GM12878 (cell line): ENCODE results near the gene BFSP1. TPM values are rescaled to one million over a fixed set of nuclear protein-coding genes. Genes with fewer than 3 reads are reported as not detected.

Experiments used
- ATAC-seq: fragments of 200-7000 bp; cut with Tn5 transposase; 3 replicates; pipeline ENCODE4 v1.9.1; 2020; ENCODE audit warnings: mild to moderate bottlenecking, moderate library complexity
- BruUV-seq: library from RNA; stranded (reverse); fragments of 400-500 nt; replicated peaks from 2 replicates; lab custom pipeline; 2021; lab: Mats Ljungman, UMichigan
- CTCF ChIA-PET: fragments of 300-600 bp; sonication (Branson Sonifier 250); formaldehyde crosslinking; extraction: SDS; loops from one replicate; lab custom pipeline; 2021; ENCODE audit warnings: inconsistent platforms; lab: Yijun Ruan, JAX
- POLR2A ChIA-PET: fragments of 350-600 bp; formaldehyde crosslinking; extraction: SDS; loops from one replicate; lab custom pipeline; 2021; ENCODE audit warnings: inconsistent platforms; lab: Charles Lee
- RAD21 ChIA-PET: fragments of 300-600 bp; sonication (Branson Sonifier 250); formaldehyde crosslinking; loops from one replicate; lab custom pipeline; 2023; ENCODE audit warnings: antibody characterized with exemption; ENCODE audit not compliant: unreplicated experiment; lab: Charles Lee
- SMC1A ChIA-PET: fragments of 300-600 bp; sonication (Branson Sonifier 250); formaldehyde crosslinking; loops from one replicate; lab custom pipeline; 2023; ENCODE audit not compliant: unreplicated experiment, uncharacterized antibody; lab: Charles Lee
- DNase-seq: peaks from one replicate; pipeline ENCODE4 v3.0.0-alpha.2; 2011; ENCODE audit warnings: low read depth, low spot score
- FAIRE-seq: peaks from 3 replicates; lab custom pipeline; 2011; peaks lifted over from hg19 to GRCh38; lab: Jason Lieb, UNC
- H2AFZ ChIP-seq: 2 replicates; pipeline ENCODE4 v1.6.0; 2011; ENCODE audit warnings: low read depth, low read length, control low read depth; ENCODE audit not compliant: control insufficient read depth
- H3K27ac ChIP-seq: 2 replicates; pipeline ENCODE4 v1.5.1; 2011; ENCODE audit warnings: control low read depth; ENCODE audit not compliant: control insufficient read depth, insufficient read depth
- H3K27me3 ChIP-seq, 2 experiments: replicated peaks in 1 of 2; 2 replicates each; pipeline versions ENCODE4 v1.6.0 to v1.6.1; 2011; ENCODE audit warnings: low read length in 1 of 2; ENCODE audit not compliant: control insufficient read depth in 2 of 2, insufficient read depth in 2 of 2
- H3K36me3 ChIP-seq, 2 experiments: 2 replicates each; pipeline ENCODE4 v1.5.1; 2011; ENCODE audit warnings: low read length in 1 of 2; ENCODE audit not compliant: control insufficient read depth in 2 of 2, insufficient read depth in 2 of 2
- H3K4me1 ChIP-seq: 2 replicates; pipeline ENCODE4 v1.6.1; 2011; ENCODE audit warnings: mild to moderate bottlenecking, low read length, moderate library complexity, mixed read lengths; ENCODE audit not compliant: control insufficient read depth, insufficient read depth
- H3K4me2 ChIP-seq: 2 replicates; pipeline ENCODE4 v1.6.0; 2011; ENCODE audit warnings: control low read depth; ENCODE audit not compliant: control insufficient read depth, insufficient read depth
- H3K4me3 ChIP-seq: fragments of 200-600 bp; sonication (generic); 2 replicates; pipeline ENCODE4 v1.5.1; 2016
- H3K79me2 ChIP-seq: 2 replicates; pipeline ENCODE4 v1.6.0; 2011; ENCODE audit warnings: low read length; ENCODE audit not compliant: control insufficient read depth, insufficient read depth
- H3K9ac ChIP-seq: 2 replicates; pipeline ENCODE4 v1.8.0; 2011; ENCODE audit warnings: low read length, control low read depth, mixed read lengths; ENCODE audit not compliant: control insufficient read depth, insufficient read depth
- H3K9me3 ChIP-seq: replicated peaks from 3 replicates; pipeline ENCODE4 v1.5.1; 2011; ENCODE audit warnings: mild to moderate bottlenecking, low read length; ENCODE audit not compliant: control insufficient read depth, insufficient read depth
- H4K20me1 ChIP-seq: 2 replicates; pipeline ENCODE4 v1.6.0; 2011; ENCODE audit not compliant: control insufficient read depth, insufficient read depth
- BHLHE40 ChIP-seq, 2 experiments: fragments of 450-650 bp in 1 of 2; IDR thresholded peaks; 2 replicates each; pipeline ENCODE4 v1.6.1; 2011 to 2017; ENCODE audit warnings: low read depth in 2 of 2, borderline replicate concordance in 1 of 2, improper control_type of control experiment in 1 of 2, low read length in 1 of 2, mild to moderate bottlenecking in 1 of 2
- DPF2 ChIP-seq: fragments of 450-650 bp; IDR thresholded peaks from 2 replicates; pipeline ENCODE4 v1.6.1; 2017; ENCODE audit warnings: mild to moderate bottlenecking
- IKZF1 ChIP-seq: fragments of 450-650 bp; conservative IDR thresholded peaks from 2 replicates; pipeline ENCODE4 v1.6.1; 2017; ENCODE audit warnings: antibody characterized with exemption, mild to moderate bottlenecking
- LARP7 ChIP-seq: fragments of 450-650 bp; IDR thresholded peaks from 2 replicates; pipeline ENCODE4 v1.6.1; 2017; ENCODE audit warnings: mild to moderate bottlenecking
- SRF ChIP-seq, 2 experiments: IDR thresholded peaks; 2 replicates each; pipeline ENCODE4 v1.6.1; 2011; ENCODE audit warnings: low read depth in 2 of 2, low read length in 2 of 2, mild to moderate bottlenecking in 1 of 2, moderate library complexity in 1 of 2
- WGBS: methylation state at CpG from one replicate; pipeline ENCODE4 v1.1.6; 2016; ENCODE audit warnings: low lambda C conversion rate; ENCODE audit not compliant: insufficient replicate concordance, insufficient coverage; ENCODE audit errors: missing lambda C conversion rate; 5-methylcytosine and 5-hydroxymethylcytosine counted together
- in situ Hi-C: fragments of 300-500 bp; cut with MboI; formaldehyde crosslinking; loops from 9 replicates; pipeline ENCODE4 v1.14.3; 2018; ENCODE audit warnings: mixed read lengths
- intact Hi-C: fragments of 100-400 bp; cut with micrococcal nuclease; formaldehyde crosslinking; loops from one replicate; pipeline ENCODE4 v1.14.2; 2022; ENCODE audit not compliant: unreplicated experiment
- polyA plus RNA-seq, 11 experiments: library from polyadenylated mRNA; depleted of rRNA in 4 of 11; unstranded in 6 of 11; stranded (reverse) in 5 of 11; fragments of >200 nt; fragmentation: Nextera tagmentation in 4 of 11; fragmentation: Illumina TruSeq in 1 of 11; extraction: Ambion mirVana in 4 of 11; extraction: Trizol in 1 of 11; gene quantifications; 1 replicate in 1 of 11; 2 replicates in 10 of 11; pipeline versions ENCODE4 v1.2.1 to v1.2.3, GENCODE V29; 2011 to 2016; ENCODE audit warnings: inconsistent platforms in 2 of 11, missing spikeins in 2 of 11, low read depth in 1 of 11
- total RNA-seq, 4 experiments: library from RNA; depleted of rRNA in 3 of 4; stranded (reverse); fragments of >200 nt in 3 of 4; fragmentation: Illumina TruSeq in 1 of 4; extraction: Trizol in 1 of 4; gene quantifications; 2 replicates each; pipeline versions ENCODE4 v1.2.1 to v1.2.3, GENCODE V29; 2013 to 2021

Gene BFSP1
- total and polyA plus RNA-seq, 10 of the 15 experiments (the other 5 are each of a cell fraction or from before 2014, with no cell fraction given), result 0.06 to 0.22 (median 0.11) TPM; not detected in 3

DNA sequence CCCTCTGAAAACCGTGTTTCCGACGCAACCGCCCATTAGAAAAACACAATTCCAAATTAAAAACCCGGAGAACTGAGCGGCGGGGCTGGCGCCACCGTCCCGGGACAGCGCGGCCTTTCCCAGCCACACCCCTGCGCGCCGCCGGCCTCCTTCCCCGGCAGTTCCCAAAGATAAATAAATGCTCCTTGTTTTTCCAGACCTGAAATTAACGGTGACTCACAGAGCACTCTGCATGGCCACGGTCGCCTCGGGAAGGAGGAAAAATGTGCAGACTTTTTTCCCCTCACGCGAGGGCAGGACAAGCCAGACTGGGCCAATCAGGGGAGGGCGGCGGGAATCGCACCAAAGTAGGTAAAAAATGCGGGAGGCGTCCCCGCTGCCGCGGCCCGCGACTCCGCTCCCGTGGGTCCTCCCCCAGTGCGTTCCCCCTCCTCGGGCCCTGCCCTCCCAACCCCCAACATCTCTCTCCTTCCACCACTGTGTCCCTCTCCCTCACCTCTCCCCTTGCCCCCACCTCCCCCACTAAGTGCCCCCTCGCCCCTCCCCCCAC is 37.9 kb upstream of the BFSP1 start:
- ATAC-seq, result no peak
- H3K27ac ChIP-seq, result no peak overlapping the region
- H3K9me3 ChIP-seq, result no peaks in the 10 kb centered on the region
- no TSS peak for BruUV-seq
- intact Hi-C loops, result no loop called here
- TF ChIP-seq BHLHE40 (IDR thresholded peaks at IDR 0.05; ENCODE audit: borderline replicate concordance in 1 of 2, low read depth in 2 of 2, low read length in 1 of 2) (no peak), LARP7 (no peak), SRF (IDR thresholded peaks at IDR 0.05; ENCODE audit: low read depth in 2 of 2, low read length in 2 of 2) (peak in 1 of 2 experiments; percentile 47; a peak in 1 of 4 replicates), IKZF1 (peak; percentile 19; the same call in 1 of the 2 replicates), DPF2 (no peak)
- TF ChIP-seq, all 136 proteins: peak for 2
- SMC1A ChIA-PET, result interaction anchor here (0.7 to 1.1 kb wide), 2 partner anchors 64 to 113 kb away, joined by 3 read pairs; partner anchors contain the start of gene RRBP1
- CTCF ChIA-PET, result interaction anchor here (2.9 kb wide), 2 partner anchors 114 to 370 kb away, joined by 8 to 16 read pairs; partner anchors contain the start of gene RRBP1
- H3K27me3 ChIP-seq, result no peaks in the 10 kb centered on the region
- peak overlapping the region; percentile 22; the same call in 1 of the 2 replicates for H3K9ac ChIP-seq
- 19% methylated on average over 24 of the region's 38 CpGs for WGBS
- H3K4me2 ChIP-seq, result peak overlapping the region; percentile 77; the same call in 1 of the 2 replicates
- H3K4me1 ChIP-seq, result peaks cover 4% of the 10 kb centered on the region
- H2AFZ ChIP-seq, result peak overlapping the region; percentile 45
- POLR2A ChIA-PET, result no interaction called here
- H4K20me1 ChIP-seq, result no peaks in the 10 kb centered on the region
- peaks cover 11% of the 10 kb centered on the region for H3K79me2 ChIP-seq
- in situ Hi-C loops, result no loop called here
- RAD21 ChIA-PET, result interaction anchor here (0.7 to 2.4 kb wide), 3 partner anchors 21 to 112 kb away, joined by 3 to 18 read pairs (median 4); partner anchors contain the start of gene RRBP1
- H3K4me3 ChIP-seq, result peak overlapping the region; percentile 56; the same call in 1 of the 2 replicates
- no peaks in the 10 kb centered on the region for H3K36me3 ChIP-seq
- FAIRE-seq, result no peak
- DNase-seq, result no peak
